HepG2 (cell line): ENCODE data around the gene KCNQ1OT1. TPM values are rescaled to one million over a fixed set of nuclear protein-coding genes. Genes with fewer than 3 reads are reported as not detected.

ENCODE experiments used
- ATAC-seq: fragments of 200-7000 bp; cut with Tn5 transposase; 3 replicates; pipeline ENCODE4 v1.9.1; 2020; ENCODE audit warnings: mild to moderate bottlenecking, moderate library complexity
- BruUV-seq: library from RNA; stranded (reverse); fragments of 400-500 nt; replicated peaks from 2 replicates; lab custom pipeline; 2021; lab: Mats Ljungman, UMichigan
- CTCF ChIA-PET: fragments of 300-600 bp; formaldehyde crosslinking; extraction: SDS; loops from one replicate; lab custom pipeline; 2021; ENCODE audit warnings: low total read pairs, inconsistent platforms, low intra/inter-chr PET ratio; lab: Yijun Ruan, JAX
- POLR2A ChIA-PET: fragments of 350-600 bp; sonication (Branson Sonifier 250); formaldehyde crosslinking; loops from one replicate; lab custom pipeline; 2020; ENCODE audit warnings: antibody characterized with exemption, inconsistent platforms; lab: Yijun Ruan, JAX
- DNase-seq: peaks from one replicate; pipeline ENCODE4 v3.0.0-alpha.2; 2015; ENCODE audit warnings: low spot score
- FAIRE-seq: peaks from 3 replicates; lab custom pipeline; 2011; peaks lifted over from hg19 to GRCh38; lab: Jason Lieb, UNC
- H2AFZ ChIP-seq: one replicate; pipeline ENCODE4 v1.6.1; 2011; ENCODE audit warnings: low read length, inconsistent platforms
- H3K27ac ChIP-seq: fragments of 300-600 bp; 3 replicates; pipeline ENCODE4 v1.8.0; 2011; ENCODE audit warnings: mixed run types, mild to moderate bottlenecking, mixed read lengths, low read length, inconsistent platforms; ENCODE audit not compliant: insufficient read depth; ENCODE audit errors: extremely low read length
- H3K27me3 ChIP-seq, 2 experiments: fragments of 200-600 bp in 1 of 2; 2 replicates in 1 of 2; 3 replicates in 1 of 2; pipeline versions ENCODE4 v1.6.0 to v1.8.0; 2011; ENCODE audit warnings: low read length in 2 of 2, mild to moderate bottlenecking in 2 of 2, moderate library complexity in 2 of 2, inconsistent platforms in 1 of 2; ENCODE audit not compliant: insufficient read depth in 2 of 2, control insufficient read depth in 1 of 2
- H3K36me3 ChIP-seq, 2 experiments: fragments of 200-600 bp in 1 of 2; replicated peaks in 1 of 2; 2 replicates in 1 of 2; 3 replicates in 1 of 2; pipeline versions ENCODE4 v1.5.1 to v1.8.0; 2011; ENCODE audit warnings: low read length in 2 of 2, inconsistent platforms in 1 of 2; ENCODE audit not compliant: insufficient read depth in 2 of 2, control insufficient read depth in 1 of 2
- H3K4me1 ChIP-seq: 2 replicates; pipeline ENCODE4 v1.5.1; 2012; ENCODE audit warnings: low read length, inconsistent platforms; ENCODE audit not compliant: insufficient read depth
- H3K4me2 ChIP-seq: 2 replicates; pipeline ENCODE4 v1.6.0; 2011; ENCODE audit warnings: low read depth, low read length, inconsistent platforms
- H3K4me3 ChIP-seq, 3 experiments: fragments of 200-600 bp in 1 of 3; sonication (generic), shearing (Covaris generic) in 1 of 3; replicated peaks in 1 of 3; 2 replicates each; pipeline ENCODE4 v1.5.1; 2011 to 2016; ENCODE audit warnings: low read length in 3 of 3, inconsistent platforms in 2 of 3, low read depth in 2 of 3, mild to moderate bottlenecking in 2 of 3, control low read depth in 1 of 3, mixed read lengths in 1 of 3; ENCODE audit not compliant: insufficient read depth in 1 of 3
- H3K79me2 ChIP-seq: one replicate; pipeline ENCODE4 v1.6.1; 2011; ENCODE audit warnings: low read length, inconsistent platforms; ENCODE audit not compliant: insufficient read depth
- H3K9ac ChIP-seq: 2 replicates; pipeline ENCODE4 v1.6.0; 2011; ENCODE audit warnings: mild to moderate bottlenecking, low read depth, low read length, inconsistent platforms; ENCODE audit not compliant: insufficient read depth
- H3K9me3 ChIP-seq: 2 replicates; pipeline ENCODE4 v1.5.1; 2012; ENCODE audit warnings: mild to moderate bottlenecking, low read length
- H4K20me1 ChIP-seq: 2 replicates; pipeline ENCODE4 v1.6.0; 2011; ENCODE audit warnings: inconsistent platforms, mild to moderate bottlenecking, low read length, moderate library complexity; ENCODE audit not compliant: insufficient read depth
- KDM2A ChIP-seq: sonication (generic); formaldehyde crosslinking; IDR thresholded peaks from 2 replicates; pipeline ENCODE4 v1.4.0; 2020; ENCODE audit warnings: low read depth, missing genetic modification reagents, borderline replicate concordance
- SAP130 ChIP-seq: IDR thresholded peaks from 2 replicates; pipeline ENCODE4 v1.6.1; 2016; ENCODE audit warnings: low read depth
- SP4 ChIP-seq: sonication (generic); formaldehyde crosslinking; IDR thresholded peaks from 2 replicates; pipeline ENCODE4 v1.8.1; 2023; ENCODE audit warnings: mild to moderate bottlenecking, missing genetic modification reagents
- ZBTB21 ChIP-seq: sonication (generic); formaldehyde crosslinking; IDR thresholded peaks from 2 replicates; pipeline ENCODE4 v1.4.0; 2020; ENCODE audit warnings: missing genetic modification reagents
- ZFP36 ChIP-seq: fragments of 150-350 bp; IDR thresholded peaks from 2 replicates; pipeline ENCODE4 v1.6.1; 2018; ENCODE audit warnings: borderline replicate concordance, low read length, low read depth; ENCODE audit not compliant: partially characterized antibody
- ZGPAT ChIP-seq: IDR thresholded peaks from 2 replicates; pipeline ENCODE4 v1.6.1; 2016; ENCODE audit warnings: mild to moderate bottlenecking
- ZNF614 ChIP-seq: IDR thresholded peaks from 2 replicates; pipeline ENCODE4 v1.6.1; 2018; ENCODE audit warnings: missing biosample characterization, missing genetic modification reagents, inconsistent platforms, borderline replicate concordance
- WGBS: methylation state at CpG from one replicate; pipeline ENCODE4 v1.1.6; 2017; ENCODE audit warnings: low lambda C conversion rate; 5-methylcytosine and 5-hydroxymethylcytosine counted together
- in situ Hi-C: cut with HindIII; loops from 2 replicates; pipeline ENCODE4 v1.10.0; 2017; ENCODE audit warnings: low pct_unique_long_range_greater_than_20kb; ENCODE audit not compliant: extremely low pct_ligation_motif_present
- intact Hi-C: fragments of 100-400 bp; cut with micrococcal nuclease; formaldehyde crosslinking; loops from one replicate; pipeline ENCODE4 v1.10.0; 2022; ENCODE audit not compliant: unreplicated experiment
- polyA plus RNA-seq, 8 experiments: library from polyadenylated mRNA; depleted of rRNA in 3 of 8; stranded (reverse) in 7 of 8; unstranded in 1 of 8; fragments of >200 nt; fragmentation: Illumina TruSeq in 4 of 8; extraction: Trizol in 4 of 8; gene quantifications; 2 replicates each; pipeline versions ENCODE4 v1.2.1 to v1.2.3, GENCODE V29; 2011 to 2016; ENCODE audit warnings: low read depth in 4 of 8, missing spikeins in 1 of 8, mixed read lengths in 1 of 8; ENCODE audit not compliant: insufficient read depth in 1 of 8
- total RNA-seq, 5 experiments: library from RNA; depleted of rRNA; stranded (reverse); fragments of >200 nt; fragmentation: Illumina TruSeq; extraction: Trizol; gene quantifications; 2 replicates each; pipeline ENCODE4 v1.2.3, GENCODE V29; 2016; ENCODE audit warnings: low read depth in 1 of 5
- TF ChIP-seq, protein P1 (sequence below): sonication (generic); formaldehyde crosslinking; IDR thresholded peaks from 2 replicates; pipeline ENCODE4 v1.9.0; 2021; ENCODE audit warnings: missing genetic modification reagents, borderline replicate concordance
- TF ChIP-seq, protein P2 (sequence below): sonication (generic); formaldehyde crosslinking; IDR thresholded peaks from 2 replicates; pipeline ENCODE4; 2020; ENCODE audit warnings: missing genetic modification reagents, mild to moderate bottlenecking, borderline replicate concordance
- TF ChIP-seq, protein P3 (sequence below): sonication (generic); formaldehyde crosslinking; IDR thresholded peaks from 2 replicates; pipeline ENCODE4 v1.5.1; 2020; ENCODE audit warnings: mild to moderate bottlenecking, moderate library complexity, missing genetic modification reagents
- TF ChIP-seq, protein P4 (sequence below): sonication (generic); formaldehyde crosslinking; IDR thresholded peaks from 2 replicates; pipeline ENCODE4 v1.4.0; 2020; ENCODE audit warnings: missing genetic modification reagents, mild to moderate bottlenecking, borderline replicate concordance

KCNQ1OT1 gene
- total and polyA plus RNA-seq, 2 of the 13 experiments (the other 11 are each of a cell fraction or from before 2014, with no cell fraction given) = 1.3 to 18.9 TPM

DNA sequence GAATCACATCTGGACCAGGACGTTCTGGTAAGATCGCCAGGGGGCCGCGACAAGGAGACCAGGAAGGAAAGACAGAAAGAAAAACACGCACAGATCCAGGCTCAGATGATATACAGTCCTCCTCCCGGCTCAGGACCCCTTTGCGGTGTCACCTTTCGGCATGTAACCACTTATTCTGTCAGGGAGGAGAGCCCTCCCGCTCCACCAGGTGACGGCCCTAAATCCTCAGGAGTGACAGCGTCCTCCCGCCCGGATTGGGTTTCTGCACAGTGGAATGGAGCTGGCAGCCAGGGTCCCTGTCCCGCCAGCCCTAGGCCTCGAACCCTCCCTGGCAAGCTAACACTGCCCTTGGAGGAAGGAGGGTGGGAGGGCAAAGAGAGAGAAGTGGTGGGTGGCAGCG, 24.3 kb upstream of the KCNQ1OT1 start:
- Histone ChIP-seq H3K27ac (no peak overlapping the region), H3K4me2 (no peak overlapping the region), H3K36me3 (no peaks in the 10 kb centered on the region), H3K4me1 (peaks cover 88% of the 10 kb centered on the region), H2AFZ (no peak overlapping the region), H4K20me1 (no peaks in the 10 kb centered on the region), H3K9me3 (no peaks in the 10 kb centered on the region), H3K27me3 (peaks cover 6 to 32% of the 10 kb centered on the region in 2 experiments; a peak in 4 of 5 replicates), H3K9ac (no peak overlapping the region), H3K4me3 (no peak overlapping the region), H3K79me2 (peaks cover 25% of the 10 kb centered on the region)
- no peak for DNase-seq
- CTCF ChIA-PET = no interaction called here
- POLR2A ChIA-PET = interaction anchor here (2.0 to 10.7 kb wide), 3 partner anchors 16 to 31 kb away, joined by 17 to 201 read pairs (median 32); no protein-coding TSS in a partner anchor
- no peak for FAIRE-seq
- ATAC-seq = no peak
- BruUV-seq = no TSS peak
- intact Hi-C loops = no loop called here
- in situ Hi-C loops = no loop called here
- WGBS = 93% methylated on average over 16 of the region's 16 CpGs
- TF ChIP-seq ZFP36 (no peak), ZGPAT (CRISPR knock-in tag) (no peak), SAP130 (CRISPR knock-in tag) (no peak), ZNF614 (CRISPR knock-in tag) (no peak), ZBTB21 (CRISPR knock-in tag) (no peak), SP4 (CRISPR knock-in tag) (no peak), KDM2A (CRISPR knock-in tag) (no peak)
- TF ChIP-seq, protein P1, sequence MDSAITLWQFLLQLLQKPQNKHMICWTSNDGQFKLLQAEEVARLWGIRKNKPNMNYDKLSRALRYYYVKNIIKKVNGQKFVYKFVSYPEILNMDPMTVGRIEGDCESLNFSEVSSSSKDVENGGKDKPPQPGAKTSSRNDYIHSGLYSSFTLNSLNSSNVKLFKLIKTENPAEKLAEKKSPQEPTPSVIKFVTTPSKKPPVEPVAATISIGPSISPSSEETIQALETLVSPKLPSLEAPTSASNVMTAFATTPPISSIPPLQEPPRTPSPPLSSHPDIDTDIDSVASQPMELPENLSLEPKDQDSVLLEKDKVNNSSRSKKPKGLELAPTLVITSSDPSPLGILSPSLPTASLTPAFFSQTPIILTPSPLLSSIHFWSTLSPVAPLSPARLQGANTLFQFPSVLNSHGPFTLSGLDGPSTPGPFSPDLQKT (CRISPR knock-in tag) = no peak
- TF ChIP-seq, protein P2, sequence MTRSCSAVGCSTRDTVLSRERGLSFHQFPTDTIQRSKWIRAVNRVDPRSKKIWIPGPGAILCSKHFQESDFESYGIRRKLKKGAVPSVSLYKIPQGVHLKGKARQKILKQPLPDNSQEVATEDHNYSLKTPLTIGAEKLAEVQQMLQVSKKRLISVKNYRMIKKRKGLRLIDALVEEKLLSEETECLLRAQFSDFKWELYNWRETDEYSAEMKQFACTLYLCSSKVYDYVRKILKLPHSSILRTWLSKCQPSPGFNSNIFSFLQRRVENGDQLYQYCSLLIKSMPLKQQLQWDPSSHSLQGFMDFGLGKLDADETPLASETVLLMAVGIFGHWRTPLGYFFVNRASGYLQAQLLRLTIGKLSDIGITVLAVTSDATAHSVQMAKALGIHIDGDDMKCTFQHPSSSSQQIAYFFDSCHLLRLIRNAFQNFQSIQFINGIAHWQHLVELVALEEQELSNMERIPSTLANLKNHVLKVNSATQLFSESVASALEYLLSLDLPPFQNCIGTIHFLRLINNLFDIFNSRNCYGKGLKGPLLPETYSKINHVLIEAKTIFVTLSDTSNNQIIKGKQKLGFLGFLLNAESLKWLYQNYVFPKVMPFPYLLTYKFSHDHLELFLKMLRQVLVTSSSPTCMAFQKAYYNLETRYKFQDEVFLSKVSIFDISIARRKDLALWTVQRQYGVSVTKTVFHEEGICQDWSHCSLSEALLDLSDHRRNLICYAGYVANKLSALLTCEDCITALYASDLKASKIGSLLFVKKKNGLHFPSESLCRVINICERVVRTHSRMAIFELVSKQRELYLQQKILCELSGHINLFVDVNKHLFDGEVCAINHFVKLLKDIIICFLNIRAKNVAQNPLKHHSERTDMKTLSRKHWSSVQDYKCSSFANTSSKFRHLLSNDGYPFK = no peak
- TF ChIP-seq, protein P3, sequence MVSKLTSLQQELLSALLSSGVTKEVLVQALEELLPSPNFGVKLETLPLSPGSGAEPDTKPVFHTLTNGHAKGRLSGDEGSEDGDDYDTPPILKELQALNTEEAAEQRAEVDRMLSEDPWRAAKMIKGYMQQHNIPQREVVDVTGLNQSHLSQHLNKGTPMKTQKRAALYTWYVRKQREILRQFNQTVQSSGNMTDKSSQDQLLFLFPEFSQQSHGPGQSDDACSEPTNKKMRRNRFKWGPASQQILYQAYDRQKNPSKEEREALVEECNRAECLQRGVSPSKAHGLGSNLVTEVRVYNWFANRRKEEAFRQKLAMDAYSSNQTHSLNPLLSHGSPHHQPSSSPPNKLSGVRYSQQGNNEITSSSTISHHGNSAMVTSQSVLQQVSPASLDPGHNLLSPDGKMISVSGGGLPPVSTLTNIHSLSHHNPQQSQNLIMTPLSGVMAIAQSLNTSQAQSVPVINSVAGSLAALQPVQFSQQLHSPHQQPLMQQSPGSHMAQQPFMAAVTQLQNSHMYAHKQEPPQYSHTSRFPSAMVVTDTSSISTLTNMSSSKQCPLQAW (CRISPR knock-in tag) = no peak
- TF ChIP-seq, protein P4, sequence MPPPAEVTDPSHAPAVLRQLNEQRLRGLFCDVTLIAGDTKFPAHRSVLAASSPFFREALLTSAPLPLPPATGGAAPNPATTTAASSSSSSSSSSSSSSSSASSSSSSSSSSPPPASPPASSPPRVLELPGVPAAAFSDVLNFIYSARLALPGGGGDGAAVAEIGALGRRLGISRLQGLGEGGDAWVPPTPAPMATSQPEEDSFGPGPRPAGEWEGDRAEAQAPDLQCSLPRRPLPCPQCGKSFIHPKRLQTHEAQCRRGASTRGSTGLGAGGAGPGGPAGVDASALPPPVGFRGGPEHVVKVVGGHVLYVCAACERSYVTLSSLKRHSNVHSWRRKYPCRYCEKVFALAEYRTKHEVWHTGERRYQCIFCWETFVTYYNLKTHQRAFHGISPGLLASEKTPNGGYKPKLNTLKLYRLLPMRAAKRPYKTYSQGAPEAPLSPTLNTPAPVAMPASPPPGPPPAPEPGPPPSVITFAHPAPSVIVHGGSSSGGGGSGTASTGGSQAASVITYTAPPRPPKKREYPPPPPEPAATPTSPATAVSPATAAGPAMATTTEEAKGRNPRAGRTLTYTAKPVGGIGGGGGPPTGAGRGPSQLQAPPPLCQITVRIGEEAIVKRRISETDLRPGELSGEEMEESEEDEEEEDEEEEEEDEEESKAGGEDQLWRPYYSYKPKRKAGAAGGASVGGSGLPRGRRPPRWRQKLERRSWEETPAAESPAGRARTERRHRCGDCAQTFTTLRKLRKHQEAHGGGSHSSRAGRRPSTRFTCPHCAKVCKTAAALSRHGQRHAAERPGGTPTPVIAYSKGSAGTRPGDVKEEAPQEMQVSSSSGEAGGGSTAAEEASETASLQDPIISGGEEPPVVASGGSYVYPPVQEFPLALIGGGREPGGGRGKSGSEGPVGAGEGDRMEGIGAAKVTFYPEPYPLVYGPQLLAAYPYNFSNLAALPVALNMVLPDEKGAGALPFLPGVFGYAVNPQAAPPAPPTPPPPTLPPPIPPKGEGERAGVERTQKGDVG = no peak
